Fibroblast of lung (primary cell): ENCODE results near the gene DLX2. TPM values are rescaled to one million over a fixed set of nuclear protein-coding genes. Genes with fewer than 3 reads are reported as not detected.
A peak's percentile ranks its signal among the peaks of the same experiment; 100 is the strongest.

ENCODE experiments used
- DNase-seq, 2 donors: peaks; one replicate each; pipeline versions ENCODE4 v3.0.0 to v3.0.0-alpha.2; 2010; ENCODE audit warnings: low read depth in 2 of 2
- H2AFZ ChIP-seq: 2 replicates; pipeline ENCODE4 v1.5.1; 2012; ENCODE audit warnings: low read length, control low read depth, inconsistent platforms
- H3K27ac ChIP-seq: 2 replicates; pipeline ENCODE4 v1.5.1; 2011; ENCODE audit warnings: low read length, control low read depth; ENCODE audit not compliant: insufficient read depth
- H3K27me3 ChIP-seq: 2 replicates; pipeline ENCODE4 v1.5.1; 2011; ENCODE audit warnings: mild to moderate bottlenecking, low read length; ENCODE audit not compliant: control insufficient read depth, insufficient read depth
- H3K36me3 ChIP-seq: 2 replicates; pipeline ENCODE4 v1.5.1; 2011; ENCODE audit warnings: low read length; ENCODE audit not compliant: control insufficient read depth, insufficient read depth
- H3K4me1 ChIP-seq: 2 replicates; pipeline ENCODE4 v1.5.1; 2011; ENCODE audit warnings: low read length; ENCODE audit not compliant: control insufficient read depth, insufficient read depth; ENCODE audit errors: extremely low read depth
- H3K4me2 ChIP-seq: 2 replicates; pipeline ENCODE4 v1.5.1; 2011; ENCODE audit warnings: low read length, control low read depth; ENCODE audit not compliant: insufficient read depth; ENCODE audit errors: extremely low read depth
- H3K4me3 ChIP-seq, 4 experiments: fragments of 200-600 bp in 1 of 4; sonication (generic) in 1 of 4; replicated peaks in 1 of 4; 2 replicates each; pipeline ENCODE4 v1.5.1; 2011 to 2016; ENCODE audit warnings: low read length in 4 of 4, low read depth in 3 of 4, mild to moderate bottlenecking in 3 of 4, control low read depth in 2 of 4, inconsistent platforms in 1 of 4, mixed read lengths in 1 of 4; ENCODE audit not compliant: insufficient read depth in 1 of 4; ENCODE audit errors: control extremely low read depth in 1 of 4
- H3K79me2 ChIP-seq: 2 replicates; pipeline ENCODE4 v1.5.1; 2012; ENCODE audit warnings: mild to moderate bottlenecking, low read length, inconsistent platforms; ENCODE audit not compliant: control insufficient read depth, insufficient read depth
- H3K9ac ChIP-seq: 2 replicates; pipeline ENCODE4 v1.5.1; 2011; ENCODE audit warnings: mild to moderate bottlenecking, low read length, control low read depth; ENCODE audit not compliant: insufficient read depth
- H3K9me3 ChIP-seq: 2 replicates; pipeline ENCODE4 v1.5.1; 2012; ENCODE audit warnings: low read depth, low read length; ENCODE audit not compliant: control insufficient read depth, insufficient read depth
- H4K20me1 ChIP-seq: 2 replicates; pipeline ENCODE4 v1.5.1; 2011; ENCODE audit warnings: low read length; ENCODE audit not compliant: control insufficient read depth, insufficient read depth; ENCODE audit errors: extremely low read depth
- CTCF ChIP-seq, 2 donors: IDR thresholded peaks in 1 of 2; conservative IDR thresholded peaks in 1 of 2; 1 replicate in 1 of 2; 2 replicates in 1 of 2; pipeline ENCODE4 v1.5.1; 2011 to 2012; ENCODE audit warnings: low read length in 2 of 2, control low read depth in 1 of 2, inconsistent platforms in 1 of 2, low read depth in 1 of 2, mild to moderate bottlenecking in 1 of 2
- EZH2 ChIP-seq: IDR thresholded peaks from 2 replicates; pipeline ENCODE4 v1.5.1; 2012; ENCODE audit warnings: low read length, control low read depth, mild to moderate bottlenecking; ENCODE audit errors: missing control alignments
- polyA plus RNA-seq, 2 donors: library from polyadenylated mRNA; depleted of rRNA in 1 of 2; stranded (reverse) in 1 of 2; unstranded in 1 of 2; fragments of >200 nt; gene quantifications; 2 replicates each; pipeline ENCODE4 v1.2.1, GENCODE V29; 2011 to 2012; ENCODE audit warnings: missing spikeins in 1 of 2
- total RNA-seq: library from RNA; depleted of rRNA; stranded (reverse); fragments of >200 nt; gene quantifications from 2 replicates; pipeline ENCODE4 v1.2.1, GENCODE V29; 2014

The DLX2 gene
- total and polyA plus RNA-seq, 2 donors (not counting 1 experiment from before 2014, with no cell fraction given): not detected

- Histone ChIP-seq H3K27me3 (peaks cover 33% of the 10 kb centered on the region), H3K27ac (no peak overlapping the region), H3K4me1 (peaks cover 16% of the 10 kb centered on the region), H2AFZ (peak overlapping the region; percentile 26), H3K79me2 (no peaks in the 10 kb centered on the region), H4K20me1 (no peaks in the 10 kb centered on the region), H3K9ac (peak overlapping the region; percentile 8), H3K4me2 (peak overlapping the region; percentile 93), H3K4me3 (peak overlapping the region in 3 of 4 experiments; percentile 16 to 61 (median 47)), H3K9me3 (no peaks in the 10 kb centered on the region), H3K36me3 (no peaks in the 10 kb centered on the region)
- TF ChIP-seq EZH2 (peak; percentile 26), CTCF (conservative IDR thresholded peaks at IDR 0.05 in 1 of 2, IDR thresholded peaks at IDR 0.05 in 1 of 2; ENCODE audit: low read depth in 1 of 2, low read length in 2 of 2) (peak in 1 of 2 donors; percentile 29)
- DNase-seq: no peak
Measured at GRCh38 chr2:172095905-172096625, 6.6 kb downstream of the DLX2 start.

GRCh38 chr2:172095146-172095904 is 7.4 kb downstream of the DLX2 start:
- Histone ChIP-seq H3K4me3 (peak overlapping the region; percentile 47 to 66 (median 55)), H3K79me2 (no peaks in the 10 kb centered on the region), H4K20me1 (no peaks in the 10 kb centered on the region), H3K36me3 (no peaks in the 10 kb centered on the region), H2AFZ (peak overlapping the region; percentile 73), H3K27ac (no peak overlapping the region), H3K9me3 (no peaks in the 10 kb centered on the region), H3K4me2 (peak overlapping the region; percentile 99), H3K4me1 (peaks cover 16% of the 10 kb centered on the region), H3K27me3 (peaks cover 39% of the 10 kb centered on the region), H3K9ac (peak overlapping the region; percentile 40)
- peak; percentile 51 to 68 for DNase-seq
- TF ChIP-seq EZH2 (no peak), CTCF (conservative IDR thresholded peaks at IDR 0.05 in 1 of 2, IDR thresholded peaks at IDR 0.05 in 1 of 2; ENCODE audit: low read depth in 1 of 2, low read length in 2 of 2) (no peak)
